GM19468 (cell line): ENCODE data around the gene CCDC54.

Experiments
- ATAC-seq: cut with Tn5 transposase; IDR thresholded peaks from one replicate; pipeline ENCODE4 v1.9.1; 2021; ENCODE audit warnings: mild to moderate bottlenecking, moderate library complexity, moderate number of reproducible peaks; ENCODE audit not compliant: unreplicated experiment; ENCODE audit errors: extremely low read depth

The CCDC54 gene

GRCh38 chr3:107426223-107426622 is 49.0 kb downstream of the CCDC54 start:
- no peak for ATAC-seq
